Stomach (tissue), 9 donors: ENCODE measurements around the gene WSCD1. TPM values are rescaled to one million over a fixed set of nuclear protein-coding genes. Genes with fewer than 3 reads are reported as not detected.

Source experiments
- DNase-seq, 2 donors: peaks; one replicate each; pipeline versions ENCODE4 v3.0.0 to v3.0.0-alpha.2; 2013 to 2019
- H3K27ac ChIP-seq, 5 donors: fragments of 200-600 bp in 4 of 5; sonication (generic) in 4 of 5; one replicate each; pipeline ENCODE4 v1.5.1; 2013 to 2019; ENCODE audit warnings: mild to moderate bottlenecking in 1 of 5, moderate library complexity in 1 of 5
- H3K27me3 ChIP-seq, 3 donors: fragments of 200-600 bp; sonication (generic); one replicate each; pipeline ENCODE4 v1.5.1; 2017 to 2019; ENCODE audit warnings: mixed run types in 1 of 3
- H3K36me3 ChIP-seq, 4 donors: fragments of 200-600 bp; sonication (generic); 1 replicate in 3 of 4; 2 replicates in 1 of 4; pipeline ENCODE4 v1.5.1; 2016 to 2019
- H3K4me1 ChIP-seq, 4 donors: fragments of 200-600 bp; sonication (generic); one replicate each; pipeline ENCODE4 v1.5.1; 2016 to 2019
- H3K4me3 ChIP-seq, 4 donors: fragments of 200-600 bp; sonication (generic) in 3 of 4; one replicate each; pipeline ENCODE4 v1.5.1; 2016 to 2019; ENCODE audit warnings: mild to moderate bottlenecking in 1 of 4
- H3K9me3 ChIP-seq, 4 donors: fragments of 200-600 bp; sonication (generic); one replicate each; pipeline ENCODE4 v1.5.1; 2016 to 2019
- EP300 ChIP-seq: sonication (generic); formaldehyde crosslinking; IDR thresholded peaks from one replicate; pipeline ENCODE4 v1.6.1; 2017; ENCODE audit warnings: antibody characterized with exemption
- POLR2A ChIP-seq, 4 donors: fragments of 450-650 bp; IDR thresholded peaks; one replicate each; pipeline ENCODE4 v1.6.1; 2016; ENCODE audit warnings: antibody characterized with exemption in 4 of 4, control low read depth in 2 of 4, mild to moderate bottlenecking in 1 of 4, moderate library complexity in 1 of 4
- POLR2AphosphoS5 ChIP-seq, 3 donors: sonication (generic); formaldehyde crosslinking; IDR thresholded peaks; one replicate each; pipeline ENCODE4 v1.6.1; 2016; ENCODE audit warnings: antibody characterized with exemption in 3 of 3
- WGBS, 5 donors: extraction: QIAGEN DNeasy Blood & Tissue Kit in 3 of 5; methylation state at CpG; one replicate each; pipeline versions ENCODE4 v1.1.5 to v1.1.7; 2013 to 2018; 5-methylcytosine and 5-hydroxymethylcytosine counted together
- intact Hi-C: fragments of 100-400 bp; cut with DNase I; formaldehyde crosslinking; loops from one replicate; pipeline ENCODE4 v1.15.1; 2023; ENCODE audit warnings: low total_unique reads
- polyA plus RNA-seq, 3 donors: library from polyadenylated mRNA; stranded (reverse); fragments of 200-250 nt; gene quantifications; one replicate each; pipeline ENCODE4 v1.2.3, GENCODE V29; 2013
- total RNA-seq, 5 donors: library from RNA; depleted of rRNA; stranded (reverse); fragments of >200 nt; gene quantifications; one replicate each; pipeline versions ENCODE4 v1.1.0 to v1.2.3, GENCODE V29; 2014 to 2016
- TF ChIP-seq, protein P1 (sequence below), 7 experiments: fragments of 450-650 bp in 4 of 7; fragments of 200-600 bp in 3 of 7; sonication (generic) in 3 of 7; IDR thresholded peaks; one replicate each; pipeline ENCODE4 v1.5.1; 2016 to 2019; ENCODE audit warnings: antibody characterized with exemption in 7 of 7, control low read depth in 2 of 7, mild to moderate bottlenecking in 1 of 7
- donor health status: healthy with polysubstance abuse.
- donor health status: Bipolar disorder and iron deficiency.
- donor health status: healthy.

WSCD1 gene
- total and polyA plus RNA-seq, 8 donors, result 0.58 to 32.7 (median 1.2) TPM

DNA sequence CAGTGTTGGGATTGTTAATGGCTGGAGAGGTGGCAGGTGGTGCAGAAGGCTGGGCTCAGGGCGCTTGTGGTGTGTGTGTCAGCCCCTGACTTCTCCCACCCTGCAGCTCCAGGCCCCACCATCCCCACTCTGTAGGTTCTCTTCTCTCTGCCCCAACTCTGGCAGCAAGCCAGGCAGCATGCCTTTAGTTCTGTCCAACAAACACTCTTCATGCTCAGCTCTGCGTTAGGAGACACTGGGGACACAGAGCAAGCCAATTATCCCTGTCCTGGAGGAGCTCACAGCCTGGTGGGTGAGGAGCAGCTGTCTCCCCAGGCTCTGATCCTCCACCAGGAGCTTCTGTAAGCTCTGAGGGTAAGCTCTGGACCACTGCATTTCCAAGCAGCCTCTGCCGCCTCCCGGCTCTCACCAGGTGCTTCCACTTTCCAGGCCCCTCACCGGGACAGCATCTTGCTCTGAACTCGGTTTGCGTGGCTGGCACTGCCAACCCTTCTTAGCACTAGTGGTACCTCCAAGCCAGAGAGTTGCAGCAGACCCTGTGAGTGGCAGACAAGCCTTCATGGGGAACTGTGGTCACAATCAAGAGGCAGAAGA is 34.3 kb upstream of the WSCD1 start:
- TF ChIP-seq, protein P1, sequence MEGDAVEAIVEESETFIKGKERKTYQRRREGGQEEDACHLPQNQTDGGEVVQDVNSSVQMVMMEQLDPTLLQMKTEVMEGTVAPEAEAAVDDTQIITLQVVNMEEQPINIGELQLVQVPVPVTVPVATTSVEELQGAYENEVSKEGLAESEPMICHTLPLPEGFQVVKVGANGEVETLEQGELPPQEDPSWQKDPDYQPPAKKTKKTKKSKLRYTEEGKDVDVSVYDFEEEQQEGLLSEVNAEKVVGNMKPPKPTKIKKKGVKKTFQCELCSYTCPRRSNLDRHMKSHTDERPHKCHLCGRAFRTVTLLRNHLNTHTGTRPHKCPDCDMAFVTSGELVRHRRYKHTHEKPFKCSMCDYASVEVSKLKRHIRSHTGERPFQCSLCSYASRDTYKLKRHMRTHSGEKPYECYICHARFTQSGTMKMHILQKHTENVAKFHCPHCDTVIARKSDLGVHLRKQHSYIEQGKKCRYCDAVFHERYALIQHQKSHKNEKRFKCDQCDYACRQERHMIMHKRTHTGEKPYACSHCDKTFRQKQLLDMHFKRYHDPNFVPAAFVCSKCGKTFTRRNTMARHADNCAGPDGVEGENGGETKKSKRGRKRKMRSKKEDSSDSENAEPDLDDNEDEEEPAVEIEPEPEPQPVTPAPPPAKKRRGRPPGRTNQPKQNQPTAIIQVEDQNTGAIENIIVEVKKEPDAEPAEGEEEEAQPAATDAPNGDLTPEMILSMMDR (IDR thresholded peaks at IDR 0.05), result no peak
- TF ChIP-seq EP300 (no peak), POLR2AphosphoS5 (IDR thresholded peaks at IDR 0.05) (no peak), POLR2A (IDR thresholded peaks at IDR 0.05) (no peak)
- no peaks in the 10 kb centered on the region for H3K9me3 ChIP-seq
- H3K4me1 ChIP-seq, result no peaks in the 10 kb centered on the region
- no peaks in the 10 kb centered on the region for H3K36me3 ChIP-seq
- peaks cover 0 to 23% (median 0%) of the 10 kb centered on the region in 3 donors for H3K27me3 ChIP-seq
- H3K4me3 ChIP-seq, result no peak overlapping the region
- intact Hi-C loops, result no loop called here
- WGBS, 5 donors, result 65 to 77% (median 75%) methylated on average over 7 of the region's 7 CpGs
- DNase-seq, result no peak
- no peak overlapping the region for H3K27ac ChIP-seq

DNA sequence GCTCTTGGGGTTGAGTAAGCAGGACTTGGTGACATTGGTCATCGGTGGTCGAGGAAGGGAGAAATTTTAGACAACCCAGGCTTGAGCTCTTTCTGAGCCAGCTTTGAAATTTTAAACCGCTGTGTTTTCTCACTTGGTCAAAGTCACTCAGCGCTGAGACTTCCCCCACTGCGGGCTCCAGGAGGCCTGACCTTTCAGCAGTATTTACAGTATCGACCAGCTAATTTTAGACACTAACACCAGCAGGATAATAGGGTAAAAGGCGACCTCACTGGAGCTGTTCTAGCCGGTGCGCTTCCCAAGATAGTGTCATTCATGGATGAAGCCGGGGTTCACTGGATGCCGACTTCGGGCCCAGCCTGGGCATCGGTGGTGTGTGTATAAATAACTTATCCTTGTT is 29.7 kb upstream of the WSCD1 start:
- H3K27me3 ChIP-seq, result peaks cover 0 to 21% (median 0%) of the 10 kb centered on the region in 3 donors
- no peak for TF ChIP-seq POLR2A (IDR thresholded peaks at IDR 0.05)
- TF ChIP-seq, protein P1 (IDR thresholded peaks at IDR 0.05), result no peak
- TF ChIP-seq POLR2AphosphoS5 (IDR thresholded peaks at IDR 0.05), result no peak
- no peak for TF ChIP-seq EP300
- WGBS, 5 donors, result 34 to 62% (median 48%) methylated on average over 9 to 13 of the region's 13 CpGs
- H3K36me3 ChIP-seq, result no peaks in the 10 kb centered on the region
- no peaks in the 10 kb centered on the region for H3K4me1 ChIP-seq
- DNase-seq, result no peak
- intact Hi-C loops, result no loop called here
- H3K9me3 ChIP-seq, result no peaks in the 10 kb centered on the region
- H3K27ac ChIP-seq, result no peak overlapping the region
- no peak overlapping the region for H3K4me3 ChIP-seq

DNA sequence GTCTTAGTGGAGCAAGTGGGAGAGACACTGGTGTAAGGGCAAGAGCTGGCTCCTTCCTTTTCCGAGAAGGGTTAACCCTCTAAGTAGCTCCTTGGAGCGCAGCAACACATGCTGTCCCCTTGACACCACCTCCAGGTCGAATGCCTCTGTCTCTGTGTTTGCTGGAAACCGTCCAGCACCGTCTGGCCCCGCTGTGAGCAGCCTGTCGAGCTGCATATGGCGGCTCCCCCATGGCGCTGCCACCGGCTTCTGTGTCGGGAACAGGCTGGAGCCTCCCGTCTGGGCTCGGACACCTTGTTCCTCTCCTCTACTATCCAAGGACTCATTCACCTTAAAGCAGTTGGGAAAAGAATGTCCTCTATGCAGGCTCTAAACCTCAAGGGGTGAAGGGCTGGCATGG is 28.9 kb upstream of the WSCD1 start:
- no peaks in the 10 kb centered on the region for H3K36me3 ChIP-seq
- no peaks in the 10 kb centered on the region for H3K9me3 ChIP-seq
- no peaks in the 10 kb centered on the region for H3K4me1 ChIP-seq
- TF ChIP-seq POLR2A (IDR thresholded peaks at IDR 0.05) (no peak), EP300 (no peak), POLR2AphosphoS5 (IDR thresholded peaks at IDR 0.05) (no peak)
- TF ChIP-seq, protein P1 (IDR thresholded peaks at IDR 0.05), result no peak
- no peak for DNase-seq
- peaks cover 0 to 14% (median 0%) of the 10 kb centered on the region in 3 donors for H3K27me3 ChIP-seq
- H3K27ac ChIP-seq, result no peak overlapping the region
- no peak overlapping the region for H3K4me3 ChIP-seq
- intact Hi-C loops, result no loop called here
- 45 to 78% (median 65%) methylated on average over 13 of the region's 13 CpGs for WGBS, 5 donors

DNA sequence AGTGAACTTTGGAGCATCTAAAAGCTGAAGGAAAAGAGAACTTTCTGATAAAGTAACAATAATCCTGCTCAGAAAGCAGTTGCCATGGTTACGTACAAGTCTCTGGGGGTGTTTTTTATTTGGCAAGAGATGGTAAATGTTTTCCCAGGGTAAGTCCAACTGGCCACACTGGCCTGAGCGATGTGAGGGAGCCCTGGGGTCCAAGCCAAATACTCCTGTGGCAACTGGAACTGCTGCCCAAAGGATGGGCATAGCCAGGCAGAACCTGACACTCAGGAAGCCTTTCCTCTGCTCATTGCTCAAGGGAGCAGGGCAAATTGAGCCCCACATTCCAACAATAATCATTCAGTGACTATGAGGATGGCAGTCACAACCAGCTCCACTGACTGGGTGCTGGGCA is 26.8 kb upstream of the WSCD1 start:
- H3K27me3 ChIP-seq, result peaks cover 0 to 14% (median 0%) of the 10 kb centered on the region in 3 donors
- WGBS, 5 donors, result 52 to 74% (median 55%) methylated on average over 2 of the region's 2 CpGs
- no peaks in the 10 kb centered on the region for H3K9me3 ChIP-seq
- H3K27ac ChIP-seq, result no peak overlapping the region
- no peaks in the 10 kb centered on the region for H3K36me3 ChIP-seq
- H3K4me3 ChIP-seq, result no peak overlapping the region
- DNase-seq, result no peak
- intact Hi-C loops, result no loop called here
- peaks cover 0 to 5% (median 0%) of the 10 kb centered on the region in 4 donors for H3K4me1 ChIP-seq
- TF ChIP-seq, protein P1 (IDR thresholded peaks at IDR 0.05), result no peak
- TF ChIP-seq POLR2AphosphoS5 (IDR thresholded peaks at IDR 0.05) (no peak), EP300 (no peak), POLR2A (IDR thresholded peaks at IDR 0.05) (no peak)
